GM12878 (cell line): Measurements from ENCODE around the gene OLFML3. TPM values are rescaled to one million over a fixed set of nuclear protein-coding genes. Genes with fewer than 3 reads are reported as not detected.

Source experiments
- ATAC-seq: fragments of 200-7000 bp; cut with Tn5 transposase; 3 replicates; pipeline ENCODE4 v1.9.1; 2020; ENCODE audit warnings: mild to moderate bottlenecking, moderate library complexity
- BruUV-seq: library from RNA; stranded (reverse); fragments of 400-500 nt; replicated peaks from 2 replicates; lab custom pipeline; 2021; lab: Mats Ljungman, UMichigan
- CTCF ChIA-PET: fragments of 300-600 bp; sonication (Branson Sonifier 250); formaldehyde crosslinking; extraction: SDS; loops from one replicate; lab custom pipeline; 2021; ENCODE audit warnings: inconsistent platforms; lab: Yijun Ruan, JAX
- POLR2A ChIA-PET: fragments of 350-600 bp; formaldehyde crosslinking; extraction: SDS; loops from one replicate; lab custom pipeline; 2021; ENCODE audit warnings: inconsistent platforms; lab: Charles Lee
- RAD21 ChIA-PET: fragments of 300-600 bp; sonication (Branson Sonifier 250); formaldehyde crosslinking; loops from one replicate; lab custom pipeline; 2023; ENCODE audit warnings: antibody characterized with exemption; ENCODE audit not compliant: unreplicated experiment; lab: Charles Lee
- SMC1A ChIA-PET: fragments of 300-600 bp; sonication (Branson Sonifier 250); formaldehyde crosslinking; loops from one replicate; lab custom pipeline; 2023; ENCODE audit not compliant: unreplicated experiment, uncharacterized antibody; lab: Charles Lee
- DNase-seq: peaks from one replicate; pipeline ENCODE4 v3.0.0-alpha.2; 2011; ENCODE audit warnings: low read depth, low spot score
- FAIRE-seq: peaks from 3 replicates; lab custom pipeline; 2011; peaks lifted over from hg19 to GRCh38; lab: Jason Lieb, UNC
- H2AFZ ChIP-seq: 2 replicates; pipeline ENCODE4 v1.6.0; 2011; ENCODE audit warnings: low read depth, low read length, control low read depth; ENCODE audit not compliant: control insufficient read depth
- H3K27ac ChIP-seq: 2 replicates; pipeline ENCODE4 v1.5.1; 2011; ENCODE audit warnings: control low read depth; ENCODE audit not compliant: control insufficient read depth, insufficient read depth
- H3K27me3 ChIP-seq, 2 experiments: replicated peaks in 1 of 2; 2 replicates each; pipeline versions ENCODE4 v1.6.0 to v1.6.1; 2011; ENCODE audit warnings: low read length in 1 of 2; ENCODE audit not compliant: control insufficient read depth in 2 of 2, insufficient read depth in 2 of 2
- H3K36me3 ChIP-seq, 2 experiments: 2 replicates each; pipeline ENCODE4 v1.5.1; 2011; ENCODE audit warnings: low read length in 1 of 2; ENCODE audit not compliant: control insufficient read depth in 2 of 2, insufficient read depth in 2 of 2
- H3K4me1 ChIP-seq: 2 replicates; pipeline ENCODE4 v1.6.1; 2011; ENCODE audit warnings: mild to moderate bottlenecking, low read length, moderate library complexity, mixed read lengths; ENCODE audit not compliant: control insufficient read depth, insufficient read depth
- H3K4me2 ChIP-seq: 2 replicates; pipeline ENCODE4 v1.6.0; 2011; ENCODE audit warnings: control low read depth; ENCODE audit not compliant: control insufficient read depth, insufficient read depth
- H3K4me3 ChIP-seq: fragments of 200-600 bp; sonication (generic); 2 replicates; pipeline ENCODE4 v1.5.1; 2016
- H3K79me2 ChIP-seq: 2 replicates; pipeline ENCODE4 v1.6.0; 2011; ENCODE audit warnings: low read length; ENCODE audit not compliant: control insufficient read depth, insufficient read depth
- H3K9ac ChIP-seq: 2 replicates; pipeline ENCODE4 v1.8.0; 2011; ENCODE audit warnings: low read length, control low read depth, mixed read lengths; ENCODE audit not compliant: control insufficient read depth, insufficient read depth
- H3K9me3 ChIP-seq: replicated peaks from 3 replicates; pipeline ENCODE4 v1.5.1; 2011; ENCODE audit warnings: mild to moderate bottlenecking, low read length; ENCODE audit not compliant: control insufficient read depth, insufficient read depth
- H4K20me1 ChIP-seq: 2 replicates; pipeline ENCODE4 v1.6.0; 2011; ENCODE audit not compliant: control insufficient read depth, insufficient read depth
- CBFB ChIP-seq: IDR thresholded peaks from 2 replicates; pipeline ENCODE4 v1.6.1; 2016; ENCODE audit warnings: antibody characterized with exemption, low read depth
- FOXM1 ChIP-seq: IDR thresholded peaks from 2 replicates; pipeline ENCODE4 v1.6.1; 2012; ENCODE audit warnings: low read depth, mild to moderate bottlenecking, inconsistent platforms, low read length, moderate library complexity
- HDAC6 ChIP-seq: fragments of 200-600 bp; sonication (generic); IDR thresholded peaks from one replicate; pipeline ENCODE4 v1.8.0; 2017; ENCODE audit warnings: antibody characterized with exemption; ENCODE audit not compliant: unreplicated experiment
- KAT2A ChIP-seq: conservative IDR thresholded peaks from 2 replicates; pipeline ENCODE4 v1.6.1; 2011; ENCODE audit warnings: low read depth, low read length; ENCODE audit not compliant: control insufficient read depth
- NR2C2 ChIP-seq: IDR thresholded peaks from 2 replicates; pipeline ENCODE4 v1.6.1; 2011; ENCODE audit warnings: borderline replicate concordance, low read depth; ENCODE audit not compliant: control insufficient read depth, insufficient read length
- RB1 ChIP-seq: fragments of 450-650 bp; formaldehyde crosslinking; IDR thresholded peaks from 2 replicates; pipeline ENCODE4 v1.6.1; 2017; ENCODE audit warnings: mild to moderate bottlenecking, borderline replicate concordance
- YBX1 ChIP-seq: fragments of 450-650 bp; IDR thresholded peaks from 2 replicates; pipeline ENCODE4 v1.6.1; 2016; ENCODE audit warnings: antibody characterized with exemption
- WGBS: methylation state at CpG from one replicate; pipeline ENCODE4 v1.1.6; 2016; ENCODE audit warnings: low lambda C conversion rate; ENCODE audit not compliant: insufficient replicate concordance, insufficient coverage; ENCODE audit errors: missing lambda C conversion rate; 5-methylcytosine and 5-hydroxymethylcytosine counted together
- in situ Hi-C: fragments of 300-500 bp; cut with MboI; formaldehyde crosslinking; loops from 9 replicates; pipeline ENCODE4 v1.14.3; 2018; ENCODE audit warnings: mixed read lengths
- intact Hi-C: fragments of 100-400 bp; cut with micrococcal nuclease; formaldehyde crosslinking; loops from one replicate; pipeline ENCODE4 v1.14.2; 2022; ENCODE audit not compliant: unreplicated experiment
- polyA plus RNA-seq, 11 experiments: library from polyadenylated mRNA; depleted of rRNA in 4 of 11; unstranded in 6 of 11; stranded (reverse) in 5 of 11; fragments of >200 nt; fragmentation: Nextera tagmentation in 4 of 11; fragmentation: Illumina TruSeq in 1 of 11; extraction: Ambion mirVana in 4 of 11; extraction: Trizol in 1 of 11; gene quantifications; 1 replicate in 1 of 11; 2 replicates in 10 of 11; pipeline versions ENCODE4 v1.2.1 to v1.2.3, GENCODE V29; 2011 to 2016; ENCODE audit warnings: inconsistent platforms in 2 of 11, missing spikeins in 2 of 11, low read depth in 1 of 11
- total RNA-seq, 4 experiments: library from RNA; depleted of rRNA in 3 of 4; stranded (reverse); fragments of >200 nt in 3 of 4; fragmentation: Illumina TruSeq in 1 of 4; extraction: Trizol in 1 of 4; gene quantifications; 2 replicates each; pipeline versions ENCODE4 v1.2.1 to v1.2.3, GENCODE V29; 2013 to 2021
- TF ChIP-seq, protein P1 (sequence below): IDR thresholded peaks from 2 replicates; pipeline ENCODE4 v1.6.1; 2012; ENCODE audit warnings: low read length, inconsistent platforms
- TF ChIP-seq, protein P2 (sequence below): fragments of 450-650 bp; formaldehyde crosslinking; IDR thresholded peaks from 2 replicates; pipeline ENCODE4 v1.4.0; 2022; ENCODE audit warnings: mild to moderate bottlenecking, moderate library complexity
- TF ChIP-seq, protein P3 (sequence below): IDR thresholded peaks from 2 replicates; pipeline ENCODE4 v1.6.1; 2012; ENCODE audit warnings: low read depth, low read length, improper control_type of control experiment
- TF ChIP-seq, protein P4 (sequence below): fragments of 450-650 bp; IDR thresholded peaks from 2 replicates; pipeline ENCODE4 v1.6.1; 2017; ENCODE audit warnings: low read depth, mild to moderate bottlenecking, moderate library complexity

The OLFML3 gene
- total and polyA plus RNA-seq, 10 of the 15 experiments (the other 5 are each of a cell fraction or from before 2014, with no cell fraction given), result 0.03 TPM; not detected in 9

DNA sequence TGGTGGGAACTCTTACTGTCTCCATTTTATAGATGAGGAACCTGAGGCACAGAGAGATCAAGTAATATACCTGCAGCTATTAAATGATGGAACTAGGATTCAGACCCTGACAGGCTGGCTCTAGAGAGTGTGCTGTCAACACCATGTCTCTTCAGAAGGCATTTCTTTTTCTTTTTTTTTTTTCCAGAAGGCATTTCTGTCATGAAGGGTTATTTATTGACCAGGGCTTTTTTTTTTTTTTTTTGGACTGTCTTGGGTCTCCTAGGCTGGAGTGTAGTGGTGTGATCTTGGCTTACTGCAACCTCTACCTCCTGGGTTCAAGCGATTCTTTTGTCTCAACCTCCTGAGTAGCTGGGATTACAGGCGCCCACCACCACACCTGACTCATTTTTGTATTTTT is 27.6 kb upstream of the OLFML3 start (continued):
- TF ChIP-seq, protein P1, sequence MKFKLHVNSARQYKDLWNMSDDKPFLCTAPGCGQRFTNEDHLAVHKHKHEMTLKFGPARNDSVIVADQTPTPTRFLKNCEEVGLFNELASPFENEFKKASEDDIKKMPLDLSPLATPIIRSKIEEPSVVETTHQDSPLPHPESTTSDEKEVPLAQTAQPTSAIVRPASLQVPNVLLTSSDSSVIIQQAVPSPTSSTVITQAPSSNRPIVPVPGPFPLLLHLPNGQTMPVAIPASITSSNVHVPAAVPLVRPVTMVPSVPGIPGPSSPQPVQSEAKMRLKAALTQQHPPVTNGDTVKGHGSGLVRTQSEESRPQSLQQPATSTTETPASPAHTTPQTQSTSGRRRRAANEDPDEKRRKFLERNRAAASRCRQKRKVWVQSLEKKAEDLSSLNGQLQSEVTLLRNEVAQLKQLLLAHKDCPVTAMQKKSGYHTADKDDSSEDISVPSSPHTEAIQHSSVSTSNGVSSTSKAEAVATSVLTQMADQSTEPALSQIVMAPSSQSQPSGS, result no peak
- TF ChIP-seq NR2C2 (no peak), HDAC6 (no peak), CBFB (no peak), KAT2A (no peak)
- TF ChIP-seq, protein P2, sequence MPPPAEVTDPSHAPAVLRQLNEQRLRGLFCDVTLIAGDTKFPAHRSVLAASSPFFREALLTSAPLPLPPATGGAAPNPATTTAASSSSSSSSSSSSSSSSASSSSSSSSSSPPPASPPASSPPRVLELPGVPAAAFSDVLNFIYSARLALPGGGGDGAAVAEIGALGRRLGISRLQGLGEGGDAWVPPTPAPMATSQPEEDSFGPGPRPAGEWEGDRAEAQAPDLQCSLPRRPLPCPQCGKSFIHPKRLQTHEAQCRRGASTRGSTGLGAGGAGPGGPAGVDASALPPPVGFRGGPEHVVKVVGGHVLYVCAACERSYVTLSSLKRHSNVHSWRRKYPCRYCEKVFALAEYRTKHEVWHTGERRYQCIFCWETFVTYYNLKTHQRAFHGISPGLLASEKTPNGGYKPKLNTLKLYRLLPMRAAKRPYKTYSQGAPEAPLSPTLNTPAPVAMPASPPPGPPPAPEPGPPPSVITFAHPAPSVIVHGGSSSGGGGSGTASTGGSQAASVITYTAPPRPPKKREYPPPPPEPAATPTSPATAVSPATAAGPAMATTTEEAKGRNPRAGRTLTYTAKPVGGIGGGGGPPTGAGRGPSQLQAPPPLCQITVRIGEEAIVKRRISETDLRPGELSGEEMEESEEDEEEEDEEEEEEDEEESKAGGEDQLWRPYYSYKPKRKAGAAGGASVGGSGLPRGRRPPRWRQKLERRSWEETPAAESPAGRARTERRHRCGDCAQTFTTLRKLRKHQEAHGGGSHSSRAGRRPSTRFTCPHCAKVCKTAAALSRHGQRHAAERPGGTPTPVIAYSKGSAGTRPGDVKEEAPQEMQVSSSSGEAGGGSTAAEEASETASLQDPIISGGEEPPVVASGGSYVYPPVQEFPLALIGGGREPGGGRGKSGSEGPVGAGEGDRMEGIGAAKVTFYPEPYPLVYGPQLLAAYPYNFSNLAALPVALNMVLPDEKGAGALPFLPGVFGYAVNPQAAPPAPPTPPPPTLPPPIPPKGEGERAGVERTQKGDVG (CRISPR knock-in tag), result no peak
- TF ChIP-seq, protein P3, sequence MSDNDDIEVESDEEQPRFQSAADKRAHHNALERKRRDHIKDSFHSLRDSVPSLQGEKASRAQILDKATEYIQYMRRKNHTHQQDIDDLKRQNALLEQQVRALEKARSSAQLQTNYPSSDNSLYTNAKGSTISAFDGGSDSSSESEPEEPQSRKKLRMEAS, result no peak

DNA sequence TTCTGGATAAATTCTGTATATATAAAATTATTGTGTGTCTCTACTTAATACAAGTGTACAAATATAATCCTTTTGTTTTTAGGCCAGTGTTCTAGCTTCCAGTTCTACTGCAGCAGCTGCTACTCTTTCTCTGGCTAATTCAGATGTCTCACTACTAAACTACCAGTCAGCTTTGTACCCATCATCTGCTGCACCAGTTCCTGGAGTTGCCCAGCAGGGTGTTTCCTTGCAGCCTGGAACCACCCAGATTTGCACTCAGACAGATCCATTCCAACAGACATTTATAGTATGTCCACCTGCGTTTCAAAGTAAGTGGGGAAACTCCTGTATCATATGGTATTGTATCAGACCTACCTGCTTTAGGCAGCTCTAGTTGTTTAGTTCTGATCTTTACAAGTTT is 21.3 kb upstream of the OLFML3 start:
- RAD21 ChIA-PET, result interaction anchor here (1.1 kb wide), 1 partner anchor 28 kb away, joined by 3 read pairs; no protein-coding TSS in a partner anchor
- DNase-seq (no peak), ATAC-seq (no peak), FAIRE-seq (no peak)
- POLR2A ChIA-PET, result interaction anchor here (1.1 kb wide), 1 partner anchor 10 kb away, joined by 3 read pairs; no protein-coding TSS in a partner anchor
- Histone ChIP-seq H3K9ac (no peak overlapping the region), H2AFZ (no peak overlapping the region), H3K27ac (no peak overlapping the region), H3K9me3 (no peaks in the 10 kb centered on the region), H3K4me3 (no peak overlapping the region), H4K20me1 (no peaks in the 10 kb centered on the region), H3K4me1 (no peaks in the 10 kb centered on the region), H3K36me3 (peaks cover 1 to 19% of the 10 kb centered on the region in 2 experiments; a peak in 3 of 4 replicates), H3K79me2 (no peaks in the 10 kb centered on the region), H3K27me3 (no peaks in the 10 kb centered on the region), H3K4me2 (no peak overlapping the region)
- in situ Hi-C loops (no loop called here), intact Hi-C loops (no loop called here)
- BruUV-seq, result no TSS peak
- WGBS, result 57% methylated on average over 1 of the region's 1 CpG
- CTCF ChIA-PET, result interaction anchor here (0.9 kb wide), 1 partner anchor 180 kb away, joined by 3 read pairs; no protein-coding TSS in a partner anchor
- TF ChIP-seq FOXM1 (no peak), YBX1 (no peak), RB1 (no peak)
- TF ChIP-seq, protein P4, sequence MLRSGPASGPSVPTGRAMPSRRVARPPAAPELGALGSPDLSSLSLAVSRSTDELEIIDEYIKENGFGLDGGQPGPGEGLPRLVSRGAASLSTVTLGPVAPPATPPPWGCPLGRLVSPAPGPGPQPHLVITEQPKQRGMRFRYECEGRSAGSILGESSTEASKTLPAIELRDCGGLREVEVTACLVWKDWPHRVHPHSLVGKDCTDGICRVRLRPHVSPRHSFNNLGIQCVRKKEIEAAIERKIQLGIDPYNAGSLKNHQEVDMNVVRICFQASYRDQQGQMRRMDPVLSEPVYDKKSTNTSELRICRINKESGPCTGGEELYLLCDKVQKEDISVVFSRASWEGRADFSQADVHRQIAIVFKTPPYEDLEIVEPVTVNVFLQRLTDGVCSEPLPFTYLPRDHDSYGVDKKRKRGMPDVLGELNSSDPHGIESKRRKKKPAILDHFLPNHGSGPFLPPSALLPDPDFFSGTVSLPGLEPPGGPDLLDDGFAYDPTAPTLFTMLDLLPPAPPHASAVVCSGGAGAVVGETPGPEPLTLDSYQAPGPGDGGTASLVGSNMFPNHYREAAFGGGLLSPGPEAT, result no peak
- SMC1A ChIA-PET, result interaction anchor here (1.4 to 1.5 kb wide), 2 partner anchors 9 to 10 kb away, joined by 3 to 5 read pairs; no protein-coding TSS in a partner anchor
